Mammary epithelial cell (primary cell): ENCODE results near the gene ABTB1.

Experiments used
- EZH2 ChIP-seq: IDR thresholded peaks from 2 replicates; pipeline ENCODE4 v1.6.1; 2012; ENCODE audit warnings: low read length, inconsistent platforms, borderline replicate concordance
- TF ChIP-seq, protein P1 (sequence below), 2 donors: IDR thresholded peaks in 1 of 2; conservative IDR thresholded peaks in 1 of 2; 2 replicates each; pipeline ENCODE4 v1.5.1; 2011 to 2012; ENCODE audit warnings: inconsistent platforms in 2 of 2, low read length in 2 of 2, mild to moderate bottlenecking in 2 of 2, control low read depth in 1 of 2, low read depth in 1 of 2; ENCODE audit not compliant: insufficient read depth in 1 of 2; ENCODE audit errors: extremely low read depth in 1 of 2

DNA sequence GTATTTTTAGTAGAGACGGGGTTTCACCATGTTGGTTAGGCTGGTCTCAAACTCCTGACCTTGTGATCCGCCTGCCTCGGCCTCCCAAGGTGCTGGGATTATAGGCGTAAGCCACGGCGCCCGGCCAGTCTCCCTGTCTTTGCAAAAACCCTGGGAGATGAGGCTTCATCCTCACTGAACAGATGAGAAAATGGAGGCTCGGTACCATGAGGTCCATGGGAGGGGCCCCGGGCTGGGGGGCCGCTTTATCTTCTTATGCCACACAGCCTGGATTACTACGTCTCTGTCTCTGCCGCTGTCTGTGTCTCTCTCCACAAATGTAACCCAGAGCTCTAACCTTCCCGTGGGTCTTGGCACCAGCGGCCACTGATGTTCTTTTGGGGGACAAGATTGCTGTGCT, 39.1 kb downstream of the ABTB1 start:
- TF ChIP-seq, protein P1, sequence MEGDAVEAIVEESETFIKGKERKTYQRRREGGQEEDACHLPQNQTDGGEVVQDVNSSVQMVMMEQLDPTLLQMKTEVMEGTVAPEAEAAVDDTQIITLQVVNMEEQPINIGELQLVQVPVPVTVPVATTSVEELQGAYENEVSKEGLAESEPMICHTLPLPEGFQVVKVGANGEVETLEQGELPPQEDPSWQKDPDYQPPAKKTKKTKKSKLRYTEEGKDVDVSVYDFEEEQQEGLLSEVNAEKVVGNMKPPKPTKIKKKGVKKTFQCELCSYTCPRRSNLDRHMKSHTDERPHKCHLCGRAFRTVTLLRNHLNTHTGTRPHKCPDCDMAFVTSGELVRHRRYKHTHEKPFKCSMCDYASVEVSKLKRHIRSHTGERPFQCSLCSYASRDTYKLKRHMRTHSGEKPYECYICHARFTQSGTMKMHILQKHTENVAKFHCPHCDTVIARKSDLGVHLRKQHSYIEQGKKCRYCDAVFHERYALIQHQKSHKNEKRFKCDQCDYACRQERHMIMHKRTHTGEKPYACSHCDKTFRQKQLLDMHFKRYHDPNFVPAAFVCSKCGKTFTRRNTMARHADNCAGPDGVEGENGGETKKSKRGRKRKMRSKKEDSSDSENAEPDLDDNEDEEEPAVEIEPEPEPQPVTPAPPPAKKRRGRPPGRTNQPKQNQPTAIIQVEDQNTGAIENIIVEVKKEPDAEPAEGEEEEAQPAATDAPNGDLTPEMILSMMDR (conservative IDR thresholded peaks at IDR 0.05 in 1 of 2, IDR thresholded peaks at IDR 0.05 in 1 of 2; ENCODE audit: extremely low read depth in 1 of 2, insufficient read depth in 1 of 2, low read depth in 1 of 2, low read length in 2 of 2): no peak
- no peak for TF ChIP-seq EZH2
